GM19467 (cell line): ENCODE data around the gene KDM6B.

Source experiments
- ATAC-seq: cut with Tn5 transposase; IDR thresholded peaks from one replicate; pipeline ENCODE4 v1.9.1; 2021; ENCODE audit warnings: mild to moderate bottlenecking, moderate library complexity; ENCODE audit not compliant: unreplicated experiment

KDM6B gene

DNA sequence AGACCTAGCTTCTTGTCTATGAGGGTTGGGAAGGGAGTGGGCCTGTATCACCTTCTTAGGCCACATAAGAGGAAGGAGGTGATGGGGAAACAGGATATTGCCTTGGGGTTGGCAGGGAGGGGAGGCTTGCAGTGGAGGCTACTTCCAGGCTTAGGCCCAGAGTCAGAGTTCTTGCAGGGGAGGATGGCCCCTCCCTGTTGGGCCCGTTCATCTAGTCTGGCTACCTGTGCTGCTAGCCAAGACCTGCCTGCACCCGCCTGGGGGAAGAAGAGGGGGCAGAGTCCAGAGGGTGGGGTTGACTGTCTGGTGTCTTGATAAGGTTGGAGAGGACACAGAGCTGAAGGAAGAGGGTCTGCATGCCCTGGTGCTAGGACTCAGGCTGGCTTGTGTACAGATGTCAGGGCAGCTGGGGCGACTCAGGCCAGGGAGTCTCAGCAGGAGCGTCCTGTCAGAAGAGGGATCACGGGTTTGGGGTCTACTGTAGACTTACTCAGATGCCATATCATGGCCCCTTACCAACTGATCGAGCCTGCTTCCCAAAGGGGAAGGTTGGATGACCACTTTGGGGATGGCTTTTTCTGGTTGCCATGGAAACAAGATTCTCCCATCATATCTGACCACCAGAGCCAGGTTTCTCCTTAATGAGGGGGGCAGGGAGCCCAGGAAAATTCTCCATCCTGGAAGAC is 5.3 kb downstream of the KDM6B start:
- no peak for ATAC-seq

GRCh38 chr17:7839876-7840261 is 5.9 kb downstream of the KDM6B start:
- no peak for ATAC-seq

- ATAC-seq = no peak
These were observed 6.4 kb downstream of the KDM6B start for GRCh38 chr17:7840441-7840840.

- ATAC-seq = no peak
These were observed 6.9 kb downstream of the KDM6B start for GRCh38 chr17:7840875-7841274.

- peak; percentile 6 for ATAC-seq
These were observed 7.4 kb downstream of the KDM6B start for GRCh38 chr17:7841396-7841914.

DNA sequence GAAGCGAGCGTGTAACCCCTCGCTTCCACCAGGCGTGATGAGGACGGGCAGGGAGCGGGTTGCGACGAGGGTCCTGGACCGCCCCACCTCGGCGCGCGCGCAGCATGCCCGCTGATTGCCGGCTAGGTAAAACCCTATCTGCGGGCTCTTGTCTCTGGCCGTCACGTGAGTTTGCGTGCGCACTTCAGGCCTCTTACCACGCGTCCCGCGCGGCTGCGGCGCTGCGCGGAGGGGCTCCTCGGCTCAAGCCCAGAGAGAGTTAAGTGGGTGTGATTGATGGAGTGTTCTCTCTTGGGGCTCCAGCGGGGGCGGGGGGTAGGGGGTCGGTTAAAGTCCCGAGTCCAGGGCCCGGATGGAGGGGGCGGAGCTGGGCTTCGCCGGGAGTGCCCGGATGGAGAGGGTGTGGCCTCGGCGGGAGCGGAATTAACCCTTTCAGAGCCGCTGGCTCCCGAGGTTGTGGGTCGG is 7.9 kb downstream of the KDM6B start:
- ATAC-seq = peak; percentile 19

DNA sequence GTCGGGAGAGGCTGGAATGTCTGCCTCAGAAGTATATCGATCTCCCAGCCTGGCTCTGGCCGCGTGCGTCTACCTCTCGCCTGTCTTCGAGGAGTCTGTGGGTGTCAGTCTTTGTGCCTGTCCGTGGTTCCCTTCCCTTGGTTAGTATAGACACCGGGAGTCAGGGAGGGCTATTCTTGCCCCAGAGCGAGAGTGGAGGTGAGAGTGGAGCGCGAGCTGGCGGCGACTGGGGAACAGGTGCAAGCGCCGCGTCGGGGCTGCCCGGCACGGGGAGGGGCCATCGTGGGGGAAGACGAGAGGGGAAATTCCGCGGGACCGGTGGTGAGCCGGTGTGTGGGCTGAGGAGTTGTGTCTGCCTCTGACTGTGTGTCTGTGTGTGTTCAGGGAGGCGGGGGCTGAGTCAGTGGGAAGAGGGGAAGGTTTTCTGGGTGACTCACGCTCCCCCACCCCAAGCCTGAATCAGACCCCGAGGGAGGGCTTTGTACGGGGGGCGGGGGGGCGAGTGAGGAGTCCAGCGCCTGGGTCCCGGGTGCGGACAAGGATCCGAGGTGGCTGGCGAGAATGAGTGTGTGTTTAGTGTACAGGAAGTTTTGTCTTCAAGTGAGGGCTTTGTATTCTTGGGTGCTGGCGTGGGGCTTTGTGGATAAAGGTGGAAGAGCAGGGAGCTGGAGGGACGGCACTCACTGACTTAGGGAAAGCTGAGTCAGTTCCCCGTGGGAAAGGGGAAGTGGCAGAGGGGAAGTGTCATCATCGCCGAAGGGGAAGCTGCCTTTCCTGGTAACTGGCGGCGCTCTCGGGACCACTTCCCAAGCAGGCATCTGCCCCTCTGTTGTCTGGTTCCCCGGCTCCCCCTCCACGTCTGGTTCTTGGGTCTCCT is 8.6 kb downstream of the KDM6B start:
- ATAC-seq = peak; percentile 11

DNA sequence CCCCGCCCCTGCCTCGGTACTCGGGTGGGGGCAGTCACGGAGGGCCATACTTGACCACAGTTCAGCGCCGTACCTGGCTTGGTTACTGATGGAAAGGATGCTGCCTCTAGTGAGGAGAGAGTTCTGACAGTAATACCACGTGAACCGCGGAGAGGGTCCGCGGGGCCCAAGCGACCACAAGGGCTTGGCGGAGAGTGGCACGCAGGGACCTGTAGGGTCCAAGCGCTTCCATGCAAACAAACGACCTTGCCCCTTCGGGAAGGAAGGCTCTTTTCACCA is 9.2 kb downstream of the KDM6B start:
- ATAC-seq = no peak

DNA sequence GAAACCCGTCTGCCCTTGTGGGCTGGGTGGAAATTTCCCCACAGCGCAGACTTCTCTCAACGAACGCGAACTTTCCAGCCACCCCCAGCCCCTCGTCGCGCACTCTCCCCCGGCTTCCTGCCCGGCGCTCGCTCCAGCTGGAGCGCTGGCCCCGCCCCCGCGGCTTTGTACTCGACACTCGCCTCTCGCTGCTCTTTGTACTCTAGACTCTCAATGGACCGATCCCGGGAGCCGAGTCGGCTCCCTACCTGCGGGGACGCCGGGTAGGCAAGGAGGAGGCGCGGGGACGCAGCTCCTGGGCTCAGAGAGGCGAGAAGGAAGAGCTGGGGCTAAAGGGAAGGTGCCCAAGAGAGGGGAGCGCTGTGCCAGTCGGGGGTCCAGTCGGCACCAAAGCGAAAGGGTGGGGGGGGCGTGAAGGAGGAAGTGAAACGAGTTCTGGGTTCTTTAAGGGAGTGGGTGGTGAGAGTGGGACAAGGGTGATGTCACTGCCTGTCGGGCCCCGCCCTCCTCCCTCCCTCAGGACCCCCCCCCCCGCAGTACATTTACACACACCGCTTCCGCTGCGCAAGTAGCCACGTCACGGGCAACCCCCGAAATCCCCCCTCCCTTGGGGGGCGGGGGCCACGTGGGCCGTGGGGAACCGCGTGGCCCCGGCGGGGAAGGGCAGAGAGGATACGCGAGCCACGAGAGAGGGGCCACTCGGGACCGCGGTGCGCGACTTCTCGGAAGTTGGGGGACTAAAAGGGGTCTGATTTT is 9.7 kb downstream of the KDM6B start:
- no peak for ATAC-seq

DNA sequence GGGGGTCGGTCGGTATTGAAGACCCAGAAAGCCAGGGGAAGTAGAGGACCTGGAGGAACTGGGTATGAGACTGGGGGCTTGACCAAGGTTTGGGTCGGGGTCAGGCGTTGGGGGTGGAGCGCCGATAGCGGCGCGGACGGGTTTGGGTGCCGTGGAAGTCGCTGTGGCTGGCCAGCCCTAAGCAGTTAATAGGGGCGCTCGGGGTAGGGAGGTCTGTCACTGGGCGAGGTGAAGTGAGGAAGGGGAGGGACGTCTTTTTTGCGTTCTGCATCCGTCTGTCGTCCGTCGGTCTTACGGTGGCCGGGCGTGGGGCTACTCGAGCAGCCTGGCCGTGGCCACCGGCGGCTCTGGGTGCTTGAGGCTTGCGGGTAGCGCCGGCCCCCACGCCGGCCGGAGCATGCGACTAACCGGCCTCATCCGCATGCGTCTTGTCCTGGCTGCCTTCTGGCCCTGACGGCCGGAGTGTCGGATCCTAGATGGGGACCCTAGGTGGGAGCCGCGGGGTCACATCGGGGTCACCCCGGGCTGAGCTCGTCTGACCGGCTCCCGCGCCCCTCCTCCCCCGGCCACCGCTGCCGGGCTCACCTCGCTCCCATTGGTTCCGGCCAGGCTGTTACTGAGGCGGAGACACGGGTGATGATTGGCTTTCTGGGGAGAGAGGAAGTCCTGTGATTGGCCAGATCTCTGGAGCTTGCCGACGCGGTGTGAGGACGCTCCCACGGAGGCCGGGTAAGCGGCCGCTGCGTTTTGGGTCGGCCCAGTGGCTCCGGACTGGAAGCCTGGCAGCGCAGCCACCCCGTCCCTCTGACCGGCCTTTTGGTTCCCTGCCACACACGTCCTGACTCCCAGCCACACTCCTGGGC is 10.5 kb downstream of the KDM6B start:
- peak; percentile 43 for ATAC-seq

- ATAC-seq = no peak
These were observed 11.5 kb downstream of the KDM6B start for GRCh38 chr17:7845359-7846062.

GRCh38 chr17:7846063-7846735 is 12.2 kb downstream of the KDM6B start:
- ATAC-seq = no peak

GRCh38 chr17:7846765-7847661 is 13.0 kb downstream of the KDM6B start:
- no peak for ATAC-seq

DNA sequence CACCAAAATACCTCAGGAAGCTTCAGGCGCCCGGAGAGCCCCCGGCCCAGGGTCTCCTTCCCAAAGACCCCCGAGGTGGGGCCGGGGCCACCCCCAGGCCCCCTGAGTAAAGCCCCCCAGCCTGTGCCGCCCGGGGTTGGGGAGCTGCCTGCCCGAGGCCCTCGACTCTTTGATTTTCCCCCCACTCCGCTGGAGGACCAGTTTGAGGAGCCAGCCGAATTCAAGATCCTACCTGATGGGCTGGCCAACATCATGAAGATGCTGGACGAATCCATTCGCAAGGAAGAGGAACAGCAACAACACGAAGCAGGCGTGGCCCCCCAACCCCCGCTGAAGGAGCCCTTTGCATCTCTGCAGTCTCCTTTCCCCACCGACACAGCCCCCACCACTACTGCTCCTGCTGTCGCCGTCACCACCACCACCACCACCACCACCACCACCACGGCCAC is 14.1 kb downstream of the KDM6B start:
- no peak for ATAC-seq

DNA sequence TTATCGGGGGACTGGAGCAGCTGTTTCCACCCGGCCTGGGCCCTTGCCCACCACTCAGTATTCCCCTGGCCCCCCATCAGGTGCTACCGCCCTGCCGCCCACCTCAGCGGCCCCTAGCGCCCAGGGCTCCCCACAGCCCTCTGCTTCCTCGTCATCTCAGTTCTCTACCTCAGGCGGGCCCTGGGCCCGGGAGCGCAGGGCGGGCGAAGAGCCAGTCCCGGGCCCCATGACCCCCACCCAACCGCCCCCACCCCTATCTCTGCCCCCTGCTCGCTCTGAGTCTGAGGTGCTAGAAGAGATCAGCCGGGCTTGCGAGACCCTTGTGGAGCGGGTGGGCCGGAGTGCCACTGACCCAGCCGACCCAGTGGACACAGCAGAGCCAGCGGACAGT is 14.7 kb downstream of the KDM6B start:
- no peak for ATAC-seq

DNA sequence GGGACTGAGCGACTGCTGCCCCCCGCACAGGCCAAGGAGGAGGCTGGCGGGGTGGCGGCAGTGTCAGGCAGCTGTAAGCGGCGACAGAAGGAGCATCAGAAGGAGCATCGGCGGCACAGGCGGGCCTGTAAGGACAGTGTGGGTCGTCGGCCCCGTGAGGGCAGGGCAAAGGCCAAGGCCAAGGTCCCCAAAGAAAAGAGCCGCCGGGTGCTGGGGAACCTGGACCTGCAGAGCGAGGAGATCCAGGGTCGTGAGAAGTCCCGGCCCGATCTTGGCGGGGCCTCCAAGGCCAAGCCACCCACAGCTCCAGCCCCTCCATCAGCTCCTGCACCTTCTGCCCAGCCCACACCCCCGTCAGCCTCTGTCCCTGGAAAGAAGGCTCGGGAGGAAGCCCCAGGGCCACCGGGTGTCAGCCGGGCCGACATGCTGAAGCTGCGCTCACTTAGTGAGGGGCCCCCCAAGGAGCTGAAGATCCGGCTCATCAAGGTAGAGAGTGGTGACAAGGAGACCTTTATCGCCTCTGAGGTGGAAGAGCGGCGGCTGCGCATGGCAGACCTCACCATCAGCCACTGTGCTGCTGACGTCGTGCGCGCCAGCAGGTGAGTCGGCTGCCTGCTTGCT is 15.2 kb downstream of the KDM6B start:
- no peak for ATAC-seq

GRCh38 chr17:7849751-7850504 is 15.9 kb downstream of the KDM6B start:
- ATAC-seq = no peak
